Measurements from ENCODE around the gene SPSB4. TPM values are rescaled to one million over a fixed set of nuclear protein-coding genes. Genes with fewer than 3 reads are reported as not detected.

The SPSB4 gene
- total and polyA plus RNA-seq, 2 donors (not counting 3 experiments of a cell fraction or from before 2014, with no cell fraction given) = 0.06 to 0.22 TPM

DNA sequence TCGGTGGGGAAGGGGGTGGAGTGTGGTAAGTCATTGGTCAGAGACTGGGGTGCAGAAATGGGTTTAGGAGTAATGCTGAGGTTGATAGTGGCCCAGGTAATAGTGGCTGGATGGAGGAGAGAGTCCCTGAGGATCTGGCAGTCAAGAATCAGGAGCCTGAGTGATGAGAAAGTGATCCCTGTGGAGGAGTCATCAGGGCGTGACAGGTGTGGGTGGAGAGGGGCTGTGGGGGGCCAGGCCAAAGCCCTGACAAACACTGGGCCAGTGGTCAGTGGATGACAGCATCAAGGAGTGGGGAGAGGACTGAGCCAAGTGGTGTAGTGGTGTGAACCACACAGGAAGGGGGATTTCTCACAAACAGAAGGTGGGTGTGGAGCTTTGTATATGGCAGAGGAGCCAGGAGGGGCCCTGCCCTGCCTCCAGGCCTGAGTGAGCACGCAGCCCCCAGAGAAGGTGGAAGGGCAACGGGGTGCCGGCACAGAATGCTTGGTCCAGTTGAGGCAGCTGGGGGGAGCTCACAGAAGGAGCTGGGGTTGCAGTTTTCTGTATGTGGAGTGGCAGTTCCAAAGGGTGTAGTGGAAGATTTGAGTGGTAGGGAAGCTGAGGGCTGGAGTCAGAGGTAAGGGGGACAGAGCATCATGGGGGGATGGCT lies 77.1 kb downstream of the SPSB4 start:
- H3K27me3 ChIP-seq (ENCODE audit: control insufficient read depth in 2 of 2, insufficient read depth in 2 of 2, low read length in 2 of 2) = no peaks in the 10 kb centered on the region
- DNase-seq (ENCODE audit: low read depth, low spot score) (no peak), FAIRE-seq (no peak)
- H3K27ac ChIP-seq (ENCODE audit: insufficient read depth, low read depth, low read length) = no peak overlapping the region
- H3K4me3 ChIP-seq (replicated peaks in 1 of 3; ENCODE audit: insufficient read depth in 1 of 3, low read depth in 1 of 3, low read length in 3 of 3) = no peak overlapping the region
- TF ChIP-seq, protein P1, sequence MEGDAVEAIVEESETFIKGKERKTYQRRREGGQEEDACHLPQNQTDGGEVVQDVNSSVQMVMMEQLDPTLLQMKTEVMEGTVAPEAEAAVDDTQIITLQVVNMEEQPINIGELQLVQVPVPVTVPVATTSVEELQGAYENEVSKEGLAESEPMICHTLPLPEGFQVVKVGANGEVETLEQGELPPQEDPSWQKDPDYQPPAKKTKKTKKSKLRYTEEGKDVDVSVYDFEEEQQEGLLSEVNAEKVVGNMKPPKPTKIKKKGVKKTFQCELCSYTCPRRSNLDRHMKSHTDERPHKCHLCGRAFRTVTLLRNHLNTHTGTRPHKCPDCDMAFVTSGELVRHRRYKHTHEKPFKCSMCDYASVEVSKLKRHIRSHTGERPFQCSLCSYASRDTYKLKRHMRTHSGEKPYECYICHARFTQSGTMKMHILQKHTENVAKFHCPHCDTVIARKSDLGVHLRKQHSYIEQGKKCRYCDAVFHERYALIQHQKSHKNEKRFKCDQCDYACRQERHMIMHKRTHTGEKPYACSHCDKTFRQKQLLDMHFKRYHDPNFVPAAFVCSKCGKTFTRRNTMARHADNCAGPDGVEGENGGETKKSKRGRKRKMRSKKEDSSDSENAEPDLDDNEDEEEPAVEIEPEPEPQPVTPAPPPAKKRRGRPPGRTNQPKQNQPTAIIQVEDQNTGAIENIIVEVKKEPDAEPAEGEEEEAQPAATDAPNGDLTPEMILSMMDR (IDR thresholded peaks at IDR 0.05; ENCODE audit: extremely low read depth in 1 of 2, insufficient read depth in 1 of 2, low read depth in 1 of 2, low read length in 2 of 2) = no peak
- TF ChIP-seq JUN (IDR thresholded peaks at IDR 0.05; ENCODE audit: borderline replicate concordance, insufficient read depth, insufficient read length, low read depth) = no peak
- no peaks in the 10 kb centered on the region for H3K9me1 ChIP-seq (replicated peaks; ENCODE audit: control insufficient read depth, extremely low read depth, insufficient read depth, low read length)
- intact Hi-C loops (cut with micrococcal nuclease) (no loop called here), dilution Hi-C loops (cut with MboI; ENCODE audit: extremely low pct_ligation_motif_present, low sequenced_read_pairs) (no loop called here)
- H3K79me2 ChIP-seq (ENCODE audit: control insufficient read depth, insufficient read depth, low read length) = no peaks in the 10 kb centered on the region
- H3K36me3 ChIP-seq (ENCODE audit: control insufficient read depth in 2 of 2, extremely low read depth in 1 of 2, insufficient read depth in 2 of 2, low read length in 2 of 2) = no peaks in the 10 kb centered on the region
- ChIA-PET POLR2A (no interaction called here), CTCF (interaction anchor here (1.2 to 1.5 kb wide), 2 partner anchors 12 to 22 kb away, joined by 3 read pairs; no protein-coding TSS in a partner anchor)
- BruUV-seq (replicated peaks) = no TSS peak
- no peak overlapping the region for H2AFZ ChIP-seq (ENCODE audit: low read depth, low read length)
- H4K20me1 ChIP-seq (replicated peaks; ENCODE audit: control insufficient read depth, extremely low read depth, insufficient read depth, low read length) = no peaks in the 10 kb centered on the region
- H3K9ac ChIP-seq (replicated peaks; ENCODE audit: extremely low read depth, insufficient read depth, low read length) = no peak overlapping the region
- H3K4me2 ChIP-seq (ENCODE audit: insufficient read depth, low read length) = no peak overlapping the region
- H3K9me3 ChIP-seq (replicated peaks; ENCODE audit: control insufficient read depth, insufficient read depth, low read length) = no peaks in the 10 kb centered on the region
- H3K4me1 ChIP-seq (ENCODE audit: control insufficient read depth, extremely low read depth, insufficient read depth, low read length) = no peaks in the 10 kb centered on the region

DNA sequence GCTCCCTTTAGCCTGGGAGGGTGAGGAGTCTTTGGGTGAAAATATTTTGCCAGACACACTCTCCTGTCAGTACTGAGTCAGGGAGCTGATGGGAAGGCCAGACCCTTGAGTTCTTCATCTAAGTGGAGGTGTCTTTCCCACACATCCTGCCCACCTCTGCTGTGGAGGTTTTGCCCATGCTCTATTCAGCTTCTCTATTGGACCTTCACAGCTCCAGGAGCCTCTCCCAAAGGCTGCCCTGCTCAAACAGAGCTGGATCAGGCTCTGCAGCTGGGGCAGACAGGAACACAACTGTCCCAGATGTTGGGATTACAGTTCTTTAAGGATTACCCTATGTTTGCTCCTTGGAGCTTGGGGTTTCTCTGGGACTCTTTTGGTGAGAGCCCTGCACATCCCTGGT lies 77.9 kb downstream of the SPSB4 start:
- FAIRE-seq (no peak), DNase-seq (ENCODE audit: low read depth, low spot score) (no peak)
- H3K4me1 ChIP-seq (ENCODE audit: control insufficient read depth, extremely low read depth, insufficient read depth, low read length) = no peaks in the 10 kb centered on the region
- no peaks in the 10 kb centered on the region for H4K20me1 ChIP-seq (replicated peaks; ENCODE audit: control insufficient read depth, extremely low read depth, insufficient read depth, low read length)
- no peaks in the 10 kb centered on the region for H3K36me3 ChIP-seq (ENCODE audit: control insufficient read depth in 2 of 2, extremely low read depth in 1 of 2, insufficient read depth in 2 of 2, low read length in 2 of 2)
- TF ChIP-seq, protein P2, sequence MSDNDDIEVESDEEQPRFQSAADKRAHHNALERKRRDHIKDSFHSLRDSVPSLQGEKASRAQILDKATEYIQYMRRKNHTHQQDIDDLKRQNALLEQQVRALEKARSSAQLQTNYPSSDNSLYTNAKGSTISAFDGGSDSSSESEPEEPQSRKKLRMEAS (IDR thresholded peaks at IDR 0.05; ENCODE audit: insufficient read depth, insufficient read length) = no peak
- no peak for TF ChIP-seq POLR2A (IDR thresholded peaks at IDR 0.05; ENCODE audit: low read depth, low read length)
- no peak for TF ChIP-seq JUN (IDR thresholded peaks at IDR 0.05; ENCODE audit: borderline replicate concordance, insufficient read depth, insufficient read length, low read depth)
- no peak for TF ChIP-seq POLR2AphosphoS5 (IDR thresholded peaks at IDR 0.05; ENCODE audit: insufficient read depth, low read depth, low read length)
- TF ChIP-seq GATA2 (IDR thresholded peaks at IDR 0.05; ENCODE audit: insufficient read depth, insufficient read length, low read depth, low read length) = no peak
- TF ChIP-seq FOS (IDR thresholded peaks at IDR 0.05; ENCODE audit: borderline replicate concordance, insufficient read depth, low read length) = no peak
- TF ChIP-seq, protein P1 (IDR thresholded peaks at IDR 0.05; ENCODE audit: extremely low read depth in 1 of 2, insufficient read depth in 1 of 2, low read depth in 1 of 2, low read length in 2 of 2) = no peak
- TF ChIP-seq MYC (IDR thresholded peaks at IDR 0.05; ENCODE audit: low read depth, low read length) = no peak
- TF ChIP-seq EZH2 (IDR thresholded peaks at IDR 0.05; ENCODE audit: borderline replicate concordance, low read depth, low read length, severe bottlenecking) = no peak
- H3K4me2 ChIP-seq (ENCODE audit: insufficient read depth, low read length) = no peak overlapping the region
- BruUV-seq (replicated peaks) = no TSS peak
- H3K9ac ChIP-seq (replicated peaks; ENCODE audit: extremely low read depth, insufficient read depth, low read length) = no peak overlapping the region
- dilution Hi-C loops (cut with MboI; ENCODE audit: extremely low pct_ligation_motif_present, low sequenced_read_pairs) (no loop called here), intact Hi-C loops (cut with micrococcal nuclease) (no loop called here)
- no peak overlapping the region for H3K4me3 ChIP-seq (replicated peaks in 1 of 3; ENCODE audit: insufficient read depth in 1 of 3, low read depth in 1 of 3, low read length in 3 of 3)
- H2AFZ ChIP-seq (ENCODE audit: low read depth, low read length) = no peak overlapping the region
- no peaks in the 10 kb centered on the region for H3K27me3 ChIP-seq (ENCODE audit: control insufficient read depth in 2 of 2, insufficient read depth in 2 of 2, low read length in 2 of 2)
- ChIA-PET CTCF (interaction anchor here (1.2 to 1.5 kb wide), 2 partner anchors 13 to 23 kb away, joined by 3 read pairs; no protein-coding TSS in a partner anchor), POLR2A (no interaction called here)
- H3K9me3 ChIP-seq (replicated peaks; ENCODE audit: control insufficient read depth, insufficient read depth, low read length) = no peaks in the 10 kb centered on the region
- H3K9me1 ChIP-seq (replicated peaks; ENCODE audit: control insufficient read depth, extremely low read depth, insufficient read depth, low read length) = no peaks in the 10 kb centered on the region
- H3K27ac ChIP-seq (ENCODE audit: insufficient read depth, low read depth, low read length) = no peak overlapping the region
- no peaks in the 10 kb centered on the region for H3K79me2 ChIP-seq (ENCODE audit: control insufficient read depth, insufficient read depth, low read length)
